Central memory CD4-positive, alpha-beta T cell (primary cell): ENCODE results near the gene SLC4A1AP.

Experiments
- DNase-seq: peaks from one replicate; pipeline ENCODE4 v3.0.0; 2022

SLC4A1AP gene

DNA sequence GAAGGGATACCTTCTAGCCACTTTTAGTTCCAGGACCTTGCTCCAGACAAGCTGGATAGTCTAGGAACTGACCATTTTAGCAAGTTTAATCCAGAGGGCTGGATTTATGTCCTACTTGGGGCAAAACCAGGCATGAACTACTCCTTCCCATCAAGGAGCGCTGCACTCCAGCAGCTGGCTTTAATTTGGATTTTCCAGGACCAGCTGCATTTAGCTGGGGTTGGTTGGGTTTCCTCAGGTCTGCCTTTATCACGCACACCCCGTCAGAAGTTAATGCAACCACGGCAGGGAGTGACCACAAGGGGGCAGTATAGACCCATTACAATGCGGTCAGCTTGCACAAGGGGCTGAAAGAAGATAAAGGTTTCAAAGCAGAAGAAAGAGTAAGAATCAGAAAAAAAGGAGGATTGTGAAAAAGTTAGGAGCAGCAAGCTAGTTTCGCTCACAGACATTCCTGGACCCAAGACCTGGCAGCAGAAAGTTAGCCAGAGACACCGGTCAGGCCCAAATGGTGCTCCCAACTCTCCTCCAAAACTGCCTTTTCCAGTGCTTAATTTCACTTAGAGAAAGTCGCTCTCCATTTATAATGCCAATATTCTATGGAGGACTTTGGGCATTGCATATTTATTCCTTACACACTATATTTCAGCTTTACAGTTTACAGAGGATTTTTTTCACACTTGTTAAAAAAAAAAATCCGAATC is 40.1 kb downstream of the SLC4A1AP start:
- DNase-seq = peak; percentile 73

DNA sequence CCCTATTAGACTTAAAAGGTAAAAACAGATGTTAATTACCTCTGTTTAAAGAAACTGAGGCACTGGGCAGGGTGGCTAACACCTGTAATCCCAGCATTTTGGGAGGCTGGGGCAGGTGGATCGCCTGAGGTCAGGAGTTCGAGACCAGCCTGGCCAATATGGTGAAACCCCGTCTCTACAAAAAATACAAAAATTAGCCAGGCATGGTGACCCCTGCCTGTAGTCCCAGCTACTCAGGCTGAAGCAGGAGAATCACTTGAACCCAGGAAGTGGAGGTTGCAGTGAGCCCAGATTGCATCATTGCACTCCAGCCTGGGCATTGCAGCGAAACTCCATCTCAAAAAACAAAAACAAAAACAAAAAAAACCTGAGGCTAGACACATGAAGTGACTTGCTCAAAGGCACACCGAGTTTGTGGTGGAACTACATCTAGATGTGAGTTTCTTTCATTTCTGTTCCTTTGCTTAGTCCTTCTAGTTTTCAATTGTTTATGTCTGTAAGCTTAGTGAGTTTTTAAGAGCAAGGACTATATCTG is 40.7 kb downstream of the SLC4A1AP start:
- DNase-seq = no peak

DNA sequence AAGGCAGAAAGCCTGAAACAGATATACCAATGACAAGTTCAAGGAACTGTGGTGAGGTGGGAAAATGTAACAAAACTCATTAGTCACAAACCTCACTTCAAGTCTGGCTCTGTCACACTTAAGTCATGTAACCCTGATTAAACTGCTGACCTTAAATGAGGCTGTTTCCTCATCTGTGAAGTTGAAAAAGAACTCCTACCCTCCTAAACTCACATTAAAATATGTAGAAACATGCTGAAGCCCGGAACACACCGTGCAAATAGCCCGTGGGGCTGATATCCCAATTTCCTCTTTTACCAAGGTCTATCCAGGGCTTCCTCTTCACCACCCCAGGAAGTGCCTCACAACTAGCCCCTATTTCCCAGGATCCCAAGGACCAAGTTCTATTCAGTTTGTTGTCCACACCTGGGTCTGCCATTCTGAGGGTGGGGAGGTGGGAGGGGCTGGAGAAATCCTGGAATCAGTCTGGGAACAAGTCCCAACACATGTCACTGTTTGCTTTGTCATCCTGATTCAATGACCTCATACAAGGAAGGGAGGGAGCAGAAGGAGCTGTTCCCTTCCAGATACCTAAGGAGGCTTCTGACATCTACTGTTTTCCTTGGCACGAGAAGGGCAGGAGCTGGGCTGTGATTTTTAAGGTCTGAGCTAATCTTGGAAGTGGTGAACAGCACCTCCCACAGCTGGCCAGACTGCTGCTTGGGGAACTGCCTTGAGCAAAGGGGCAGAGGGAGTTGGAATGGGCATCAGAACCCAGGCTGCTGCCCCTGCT is 42.3 kb downstream of the SLC4A1AP start:
- DNase-seq = no peak

DNA sequence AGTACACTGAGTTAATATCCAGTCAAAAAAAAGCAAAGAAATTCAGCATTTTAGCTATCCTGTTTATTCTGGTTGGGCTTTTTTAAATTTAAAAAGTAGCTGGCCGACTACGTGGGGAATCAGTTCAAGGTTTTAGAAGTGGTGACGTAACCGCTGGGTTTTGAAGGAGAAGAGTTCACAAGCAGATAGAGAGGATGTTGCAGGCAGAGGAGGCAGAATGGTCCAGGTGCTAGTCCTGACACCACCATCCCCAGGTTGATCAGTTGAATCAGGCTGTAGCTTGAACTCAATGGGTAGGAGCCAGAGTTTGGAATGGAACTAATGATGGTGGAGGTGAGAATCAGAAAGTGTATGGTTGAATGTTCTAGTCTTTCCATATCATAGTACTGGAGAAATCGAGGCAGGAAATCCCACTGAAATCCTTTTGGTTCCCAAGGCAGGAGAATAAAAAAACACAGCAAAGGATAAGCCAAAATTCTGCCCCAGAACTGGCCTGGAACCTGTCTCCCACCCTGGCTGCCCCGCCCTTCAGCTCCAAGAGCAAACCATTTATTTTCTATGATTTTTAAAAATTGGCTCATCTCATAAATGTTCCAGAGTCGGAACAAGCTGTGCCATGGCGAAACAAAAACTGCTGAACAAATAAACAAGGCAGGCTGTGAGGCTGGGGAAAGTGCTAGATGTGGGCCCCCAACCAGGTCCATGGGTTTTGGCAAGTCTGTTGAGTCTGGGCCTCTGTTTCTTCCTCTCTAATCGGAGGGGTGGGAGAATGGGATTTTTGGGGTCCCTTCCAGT is 44.0 kb downstream of the SLC4A1AP start:
- no peak for DNase-seq

DNA sequence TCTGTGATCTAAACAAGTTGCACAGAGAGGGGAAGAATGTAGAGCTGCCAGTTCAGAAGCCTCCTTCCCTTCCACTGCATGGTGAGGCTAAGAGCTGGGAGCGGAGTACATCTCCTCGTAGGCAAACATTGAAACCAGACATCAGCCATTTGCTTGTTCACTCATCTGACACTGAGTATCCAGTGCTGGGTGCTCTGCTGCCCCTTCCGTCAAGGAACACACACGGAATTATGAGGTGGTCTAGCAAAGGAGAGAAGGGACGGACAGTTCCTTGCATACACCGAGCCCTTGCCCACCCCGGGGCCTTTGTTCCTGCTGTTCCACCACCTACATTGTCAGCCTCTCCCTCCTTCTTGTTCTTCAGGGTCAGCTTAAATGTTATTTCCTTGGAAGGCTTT is 44.6 kb downstream of the SLC4A1AP start:
- no peak for DNase-seq

DNA sequence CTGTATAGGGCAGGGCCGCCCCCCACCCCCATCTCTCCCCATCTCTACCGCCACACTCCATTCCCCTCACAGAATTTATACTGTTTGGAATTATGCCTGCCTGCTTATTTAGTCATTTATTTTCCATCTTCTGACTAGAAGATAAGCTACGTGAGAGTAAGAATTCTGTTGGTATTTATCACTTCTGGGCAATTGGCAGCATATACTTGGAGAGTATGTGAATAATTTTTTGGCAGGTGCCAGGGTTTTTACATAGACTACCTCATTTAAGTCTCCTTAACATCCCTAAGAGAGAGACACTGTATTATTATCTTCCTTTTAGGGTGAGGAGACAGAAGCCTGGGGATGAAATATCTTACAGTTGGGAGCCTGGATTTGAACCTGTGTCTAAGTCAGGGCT is 45.0 kb downstream of the SLC4A1AP start:
- no peak for DNase-seq

DNA sequence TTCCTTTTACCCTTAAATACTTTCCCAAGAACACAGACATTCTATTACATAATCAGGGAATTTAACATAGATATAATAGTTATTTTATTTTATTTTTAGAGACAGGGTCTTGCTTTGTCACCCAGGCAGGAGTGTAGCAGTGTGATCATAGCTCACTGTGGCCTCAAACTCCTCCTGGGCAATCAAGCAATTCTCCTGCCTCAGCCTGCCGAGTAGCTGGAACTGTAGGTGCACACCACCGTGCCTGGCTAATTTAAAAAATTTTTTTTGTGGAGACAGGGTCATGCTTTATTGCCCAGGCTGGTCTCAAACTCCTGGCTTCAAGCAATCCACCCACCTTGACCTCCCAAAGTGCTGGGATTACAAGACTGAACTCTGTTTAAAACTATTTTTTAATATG is 45.6 kb downstream of the SLC4A1AP start:
- DNase-seq = no peak

DNA sequence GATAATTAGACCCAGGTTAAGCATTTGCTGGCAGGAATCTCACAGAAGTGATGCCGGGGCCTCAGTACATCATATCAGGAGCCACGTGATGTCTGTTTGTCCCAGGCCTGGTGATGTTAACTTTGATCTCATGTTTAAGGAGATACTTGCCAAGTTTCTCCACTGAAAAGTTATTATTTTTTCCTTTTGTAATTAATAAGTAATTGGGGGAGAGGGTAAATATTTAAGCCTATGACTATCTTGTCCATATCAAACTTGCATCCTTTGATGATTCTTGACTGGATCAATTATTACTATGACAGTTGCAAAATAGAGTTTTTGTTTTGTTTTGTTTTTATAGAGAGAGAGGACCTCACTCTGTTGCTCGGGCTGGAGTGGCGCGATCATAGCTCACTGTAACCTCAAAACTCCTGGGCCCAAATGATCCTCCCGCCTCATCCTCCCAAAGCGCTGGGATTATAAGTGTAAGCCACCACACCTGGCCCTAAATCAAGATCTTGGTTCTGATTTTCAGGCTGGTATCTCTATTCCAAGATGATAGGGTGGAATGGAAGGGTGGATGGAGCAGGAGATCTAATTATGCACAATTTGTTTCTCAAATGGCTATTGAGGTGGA is 46.4 kb downstream of the SLC4A1AP start:
- DNase-seq = no peak

DNA sequence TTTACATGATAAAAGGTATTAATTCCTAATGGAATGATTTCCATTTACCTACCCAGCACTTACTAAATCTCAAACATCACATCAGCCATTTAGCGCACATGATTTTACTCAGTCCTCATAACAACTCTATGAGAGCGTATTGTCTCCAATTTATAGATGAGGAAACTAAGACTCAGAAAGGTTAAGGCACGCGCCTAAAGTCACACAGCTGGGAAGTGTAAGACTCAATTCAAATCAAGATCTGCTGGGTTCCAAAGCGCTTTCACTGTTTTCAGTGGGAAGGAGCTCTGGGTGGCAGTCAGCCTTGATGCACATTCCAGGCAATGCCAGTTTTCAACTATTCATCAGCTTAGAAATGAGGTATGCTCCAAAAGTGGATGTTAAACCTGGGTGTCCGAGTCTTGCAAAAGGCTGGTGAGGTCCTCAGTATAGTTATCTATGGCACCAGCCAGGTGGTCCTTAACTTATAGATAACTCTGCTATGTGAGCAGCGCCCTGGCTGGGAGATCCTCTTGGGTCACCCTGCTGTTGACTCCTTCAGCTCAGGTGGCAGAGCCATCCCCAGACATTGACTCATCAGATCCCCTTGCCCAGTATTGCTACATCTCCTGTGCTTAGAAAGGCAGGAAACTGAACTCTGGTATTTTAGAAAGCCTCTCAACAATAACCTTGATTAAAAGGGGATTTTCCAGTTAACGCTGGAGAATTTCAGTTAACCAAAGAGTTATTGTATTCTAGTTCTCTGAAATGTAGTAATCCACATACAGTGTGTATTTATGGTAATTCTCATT is 47.1 kb downstream of the SLC4A1AP start:
- DNase-seq = no peak

DNA sequence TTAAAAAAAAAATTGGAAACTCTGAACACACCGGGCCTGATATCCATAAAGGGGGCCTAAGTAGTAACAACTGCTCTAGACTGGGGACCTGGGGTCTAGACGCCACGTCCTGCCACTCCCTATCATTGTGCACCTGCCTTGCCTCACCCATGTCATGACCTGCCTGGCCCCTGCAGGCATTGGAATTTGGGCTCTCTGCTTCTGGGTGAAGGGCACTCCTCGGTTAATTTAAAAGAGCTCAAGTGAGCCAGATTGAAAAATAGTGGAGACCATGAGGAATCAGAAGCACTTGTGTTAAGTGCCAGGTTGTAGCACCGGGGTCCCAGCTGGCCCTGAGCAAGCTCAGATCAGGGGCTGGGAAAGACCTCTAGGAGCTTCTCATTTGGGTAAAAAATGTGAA is 48.1 kb downstream of the SLC4A1AP start:
- no peak for DNase-seq

DNA sequence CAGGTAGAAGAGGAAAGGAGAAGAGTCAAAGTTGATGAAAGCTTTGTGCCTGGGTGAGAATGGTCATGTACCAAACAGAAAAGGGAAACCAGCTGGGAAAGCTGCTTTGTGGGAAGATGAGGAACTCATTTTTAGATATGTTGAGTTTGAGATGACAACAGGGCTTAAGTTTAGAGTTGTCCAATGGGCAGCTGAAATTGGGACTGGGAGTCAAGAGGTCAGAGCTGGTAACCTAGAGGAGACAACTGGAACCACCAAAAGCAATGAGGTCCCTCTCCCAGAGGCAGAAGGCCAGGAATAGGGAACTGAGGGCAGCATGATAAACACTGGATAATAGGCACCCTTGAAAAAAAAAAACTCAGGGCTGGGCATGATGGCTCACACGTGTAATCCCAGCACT is 48.8 kb downstream of the SLC4A1AP start:
- DNase-seq = no peak

DNA sequence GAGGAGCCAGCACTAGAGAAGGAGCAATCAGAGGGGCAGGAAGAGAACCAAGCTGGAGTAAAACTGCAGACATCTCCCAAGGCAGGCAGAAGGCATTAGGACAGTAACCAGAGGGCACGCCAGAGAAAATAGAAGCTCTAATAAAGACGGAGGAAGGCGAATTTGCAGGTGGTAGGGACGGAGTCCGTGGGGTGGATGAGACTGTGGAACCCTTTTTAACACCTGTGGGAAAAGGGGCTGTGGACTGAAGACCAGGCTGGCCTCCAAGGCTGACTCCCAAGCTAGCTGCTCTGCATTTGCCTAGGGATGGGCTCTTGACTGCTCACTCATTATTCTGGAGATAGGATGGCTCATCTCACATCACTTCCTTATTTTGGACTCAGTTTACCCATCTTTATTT is 49.5 kb downstream of the SLC4A1AP start:
- DNase-seq = no peak

DNA sequence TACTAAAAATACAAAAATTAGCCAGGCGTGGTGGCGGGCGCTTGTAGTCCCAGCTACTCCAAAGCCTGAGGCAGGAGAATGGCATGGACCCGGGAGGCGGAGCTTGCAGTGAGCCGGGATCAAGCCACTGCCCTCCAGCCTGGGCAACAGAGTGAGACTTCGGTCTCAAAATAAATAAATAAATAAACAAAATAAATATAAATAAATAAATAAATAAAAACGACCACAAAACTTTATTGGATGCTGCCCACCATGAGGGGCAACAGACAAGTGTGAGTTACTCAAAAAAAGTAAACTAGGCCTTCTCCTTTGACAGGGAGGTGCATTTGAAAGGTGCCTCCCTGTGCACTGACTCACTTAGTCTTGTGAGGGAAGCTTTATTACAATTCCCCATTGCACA is 50.4 kb downstream of the SLC4A1AP start:
- no peak for DNase-seq

DNA sequence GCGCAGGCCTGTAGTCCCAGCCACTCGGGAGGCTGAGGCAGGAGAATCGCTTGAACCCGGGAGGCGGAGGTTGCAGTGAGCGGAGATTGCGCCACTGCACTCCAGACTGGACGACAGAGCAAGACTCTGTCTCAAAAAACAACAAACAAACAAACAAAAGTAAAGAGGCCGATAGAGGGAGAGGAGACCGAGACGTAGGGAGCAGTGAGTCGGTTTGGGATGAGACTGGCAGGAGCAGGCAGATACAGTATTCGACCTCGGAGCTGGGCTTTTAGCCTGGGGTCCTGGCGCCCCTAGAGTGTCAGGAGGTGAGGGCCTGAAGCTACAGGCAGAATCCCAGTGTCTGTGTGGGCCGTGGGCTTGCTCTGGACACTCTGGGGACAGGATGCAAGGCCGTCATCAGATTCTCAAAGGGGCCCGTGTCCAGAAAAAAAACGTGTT is 51.2 kb downstream of the SLC4A1AP start:
- DNase-seq = no peak

DNA sequence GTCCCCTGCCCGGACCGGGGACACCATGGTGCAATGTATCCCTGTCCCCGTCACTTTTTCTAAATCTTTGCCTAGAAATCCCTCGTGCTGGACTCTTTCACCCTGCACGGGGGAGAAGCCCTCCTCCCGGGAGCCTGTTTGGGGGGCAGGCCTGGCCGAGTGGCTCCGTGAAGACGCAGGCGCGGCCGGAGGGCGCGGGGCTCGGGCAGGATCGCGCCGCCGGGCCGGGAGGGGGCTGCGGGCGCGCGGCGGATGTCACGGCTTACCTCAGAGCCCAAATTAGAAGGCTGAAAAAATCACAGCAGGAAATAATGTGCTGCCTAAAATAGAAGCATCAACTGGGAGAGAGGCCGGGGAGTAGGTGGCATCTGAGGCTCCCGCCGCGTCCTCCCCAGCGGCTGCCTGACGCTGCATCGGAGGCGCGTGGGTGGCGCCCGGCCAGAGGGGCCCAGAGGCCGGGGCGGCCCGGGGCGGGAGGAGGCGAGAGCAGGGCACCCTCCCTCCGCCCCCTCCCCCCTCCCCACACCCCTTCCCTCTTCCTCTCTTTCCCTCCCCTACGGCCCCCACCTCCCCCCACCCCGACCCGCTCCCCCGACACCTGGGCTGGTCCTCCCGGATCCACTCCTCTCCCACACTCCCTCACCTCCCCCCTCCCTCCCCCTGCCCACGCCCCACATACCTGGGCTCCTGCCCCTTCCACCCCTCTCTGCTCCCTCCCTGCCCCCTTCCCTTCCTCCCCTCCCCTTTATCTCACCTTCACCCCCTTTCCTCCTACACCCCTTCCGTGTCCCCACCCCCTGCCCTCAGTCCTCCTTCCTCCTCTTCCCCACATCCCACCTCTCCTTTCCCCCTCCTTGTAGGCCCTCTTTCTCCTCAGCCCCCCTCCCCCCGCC is 51.9 kb downstream of the SLC4A1AP start:
- DNase-seq = peak; percentile 37

DNA sequence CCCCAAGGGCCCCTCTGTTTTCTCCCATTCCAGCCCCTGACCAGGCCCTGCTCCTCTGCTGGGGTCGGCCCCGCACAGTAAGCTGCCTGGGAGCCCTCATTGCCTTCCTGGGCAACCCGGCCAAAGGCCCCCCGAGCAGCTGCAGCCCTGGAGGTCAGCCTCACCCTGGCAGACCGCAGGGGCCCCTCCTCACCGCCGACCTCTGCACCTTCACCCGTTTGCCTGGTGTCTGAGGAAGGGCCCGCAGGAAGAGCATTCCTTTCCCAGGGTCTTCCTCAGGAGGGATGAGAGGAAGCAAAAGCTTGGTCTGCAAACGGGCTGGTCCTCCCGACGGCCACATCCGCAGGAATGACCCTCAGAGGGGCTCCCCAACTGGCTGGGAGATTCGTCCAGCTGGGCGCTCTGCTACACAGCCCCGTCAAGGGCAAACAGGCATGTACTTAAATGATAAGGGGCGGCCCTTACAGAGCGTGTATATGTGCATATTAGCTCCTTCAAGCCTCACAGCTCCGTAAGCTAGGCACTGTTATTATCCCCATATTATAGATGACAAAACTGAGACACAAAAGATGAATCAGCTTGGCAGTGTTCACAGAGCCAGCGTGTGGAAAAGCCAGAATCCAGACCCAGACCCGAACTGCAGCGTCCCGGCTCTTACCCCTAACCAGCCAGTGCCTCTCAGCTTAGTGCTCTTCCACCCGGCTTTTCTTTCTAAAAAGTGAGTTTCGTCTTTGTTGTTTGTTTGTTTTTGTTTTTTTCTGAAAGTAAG is 52.8 kb downstream of the SLC4A1AP start:
- no peak for DNase-seq

DNA sequence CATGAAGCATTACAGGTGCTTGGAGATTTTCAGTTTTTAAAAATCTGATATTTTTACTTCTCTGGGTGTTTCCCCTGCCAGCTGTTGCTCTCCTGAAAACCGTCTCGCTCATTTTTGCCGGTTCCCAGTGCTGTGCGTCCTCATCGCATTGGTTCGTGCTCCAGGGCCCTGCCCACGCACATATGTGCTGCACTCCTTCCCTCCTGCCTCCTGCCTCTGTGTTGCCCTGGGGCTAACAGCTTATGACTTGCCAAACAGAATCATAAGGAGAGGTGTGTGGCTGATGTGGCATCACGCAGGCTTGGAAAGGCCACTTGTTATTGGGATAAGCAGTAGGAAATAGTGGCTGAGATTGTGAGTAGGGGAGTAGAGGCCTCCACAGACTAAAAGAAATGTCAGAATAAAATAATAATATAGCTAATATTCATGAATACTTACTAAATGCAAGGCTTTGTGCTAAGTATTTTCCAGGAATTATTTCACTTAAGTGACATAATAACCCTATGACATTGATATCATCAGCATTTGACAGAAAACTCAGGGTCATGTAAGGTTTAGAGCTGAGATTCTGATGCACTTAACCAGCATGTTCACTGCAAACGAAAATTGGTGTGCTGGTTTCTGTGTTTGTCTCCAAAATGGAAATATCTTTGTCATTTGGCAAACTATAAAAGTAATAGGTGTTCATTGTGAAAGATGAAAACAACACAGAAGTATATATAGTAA is 53.5 kb downstream of the SLC4A1AP start:
- DNase-seq = no peak

DNA sequence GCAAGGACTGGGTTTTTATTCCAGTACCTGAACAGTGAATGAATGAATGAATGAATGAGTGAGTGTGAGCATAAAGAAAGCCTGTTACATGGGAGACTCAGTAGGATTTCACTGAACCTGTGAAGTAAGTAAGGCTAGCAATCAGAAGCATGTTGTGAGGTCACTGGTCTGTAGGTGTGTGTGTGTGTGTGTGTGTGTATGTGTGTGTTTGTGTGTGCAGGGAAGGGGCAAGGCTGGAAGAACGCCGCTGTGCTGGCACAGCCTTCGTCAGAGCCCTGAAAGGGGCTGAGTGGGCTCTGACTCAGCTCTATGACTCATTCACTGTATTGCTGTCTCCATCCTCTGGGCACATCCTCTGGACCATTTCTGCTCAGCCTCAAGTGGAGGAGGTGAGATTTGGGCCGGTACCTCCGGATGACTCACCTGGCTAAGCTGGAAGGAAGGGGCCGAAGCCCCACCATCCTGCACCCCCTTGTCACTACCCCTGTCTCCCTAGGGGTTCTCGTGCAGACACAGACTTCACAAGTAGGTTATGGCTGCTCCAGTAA is 56.4 kb downstream of the SLC4A1AP start:
- no peak for DNase-seq

DNA sequence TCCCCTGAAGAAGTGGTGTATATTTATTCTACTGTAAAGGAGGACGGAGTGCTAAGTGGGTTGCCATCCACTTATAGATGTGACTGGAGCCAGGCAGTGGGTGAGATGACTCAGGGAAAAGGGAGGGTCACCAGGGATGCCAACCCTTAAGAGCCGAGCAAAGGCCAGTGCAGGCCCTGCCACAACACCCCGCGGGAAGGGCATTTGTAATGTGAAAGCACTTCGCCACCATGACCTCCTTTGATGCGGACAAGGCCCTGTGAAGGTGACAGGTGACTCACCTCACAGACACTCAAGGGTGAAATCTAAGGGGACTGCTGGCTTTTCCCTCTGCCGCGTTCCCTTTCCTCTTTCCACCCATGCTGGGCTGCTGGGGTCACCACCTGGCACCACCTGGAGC is 57.6 kb downstream of the SLC4A1AP start:
- no peak for DNase-seq
